Activated CD8-positive, alpha-beta T cell treated with anti-CD3 and anti-CD28 coated beads for 36 hours (primary cell): ENCODE results near the gene HORMAD2. TPM values are rescaled to one million over a fixed set of nuclear protein-coding genes. Genes with fewer than 3 reads are reported as not detected.
A peak's percentile ranks its signal among the peaks of the same experiment; 100 is the strongest.

Source experiments
- ATAC-seq: fragments of 200-7000 bp; cut with Tn5 transposase; one replicate; pipeline ENCODE4 v1.10.0; 2021; ENCODE audit warnings: mild to moderate bottlenecking, moderate library complexity
- CTCF ChIA-PET: fragments of 350-600 bp; sonication (Branson Sonifier 250); formaldehyde crosslinking; loops from one replicate; lab custom pipeline; 2021; ENCODE audit warnings: antibody characterized with exemption; lab: Charles Lee
- POLR2A ChIA-PET: fragments of 350-600 bp; sonication (Branson Sonifier 250); formaldehyde crosslinking; loops from one replicate; lab custom pipeline; 2021; ENCODE audit warnings: antibody characterized with exemption; lab: Charles Lee
- DNase-seq: peaks from one replicate; pipeline ENCODE4 v3.0.0-alpha.2; 2020
- H3K27ac Mint-ChIP-seq: one replicate; pipeline ENCODE4 v1.8.0; 2021; ENCODE audit warnings: mild to moderate bottlenecking, mixed read lengths
- H3K27me3 Mint-ChIP-seq: one replicate; pipeline ENCODE4 v1.8.0; 2021; ENCODE audit warnings: mixed read lengths
- H3K36me3 Mint-ChIP-seq: one replicate; pipeline ENCODE4 v1.8.0; 2021; ENCODE audit warnings: low read depth, mixed read lengths
- H3K4me1 Mint-ChIP-seq: one replicate; pipeline ENCODE4 v1.8.0; 2021; ENCODE audit warnings: low read depth, mixed read lengths
- H3K4me3 Mint-ChIP-seq: one replicate; pipeline ENCODE4 v1.8.0; 2021; ENCODE audit warnings: mild to moderate bottlenecking, moderate library complexity, mixed read lengths
- H3K9me3 Mint-ChIP-seq: one replicate; pipeline ENCODE4 v1.8.0; 2021; ENCODE audit warnings: mixed read lengths
- CTCF ChIP-seq: fragments of 200-600 bp; IDR thresholded peaks from one replicate; pipeline ENCODE4 v1.8.0; 2022; ENCODE audit warnings: antibody characterized with exemption, mild to moderate bottlenecking
- intact Hi-C: fragments of 100-400 bp; cut with micrococcal nuclease; formaldehyde crosslinking; loops from one replicate; pipeline ENCODE4 v1.10.0; 2022
- total RNA-seq, 2 experiments: library from RNA; stranded (reverse); gene quantifications; one replicate each; pipeline ENCODE4 v1.2.3, GENCODE V29; 2021

The HORMAD2 gene
- total RNA-seq, 2 experiments from 2014 or later, result not detected

GRCh38 chr22:30116362-30117117 lies 36.3 kb downstream of the HORMAD2 start:
- Mint-ChIP-seq H3K27ac (no peak overlapping the region), H3K27me3 (peaks cover 6% of the 10 kb centered on the region), H3K4me1 (peaks cover 13% of the 10 kb centered on the region), H3K9me3 (no peaks in the 10 kb centered on the region), H3K4me3 (no peak overlapping the region), H3K36me3 (no peaks in the 10 kb centered on the region)
- TF ChIP-seq CTCF, result no peak
- intact Hi-C loops, result no loop called here
- POLR2A ChIA-PET, result no interaction called here
- DNase-seq (no peak), ATAC-seq (peak; percentile 74)
- CTCF ChIA-PET, result interaction anchor here (1.0 to 5.9 kb wide), 4 partner anchors 9 to 171 kb away, joined by 3 to 61 read pairs (median 6); no protein-coding TSS in a partner anchor

GRCh38 chr22:30117256-30117655 lies 37.0 kb downstream of the HORMAD2 start:
- peaks cover 18% of the 10 kb centered on the region for H3K4me1 Mint-ChIP-seq
- intact Hi-C loops, result no loop called here
- no peak for DNase-seq

GRCh38 chr22:30118291-30118690 lies 38.0 kb downstream of the HORMAD2 start:
- peaks cover 6% of the 10 kb centered on the region for H3K27me3 Mint-ChIP-seq
- no peak for TF ChIP-seq CTCF
- intact Hi-C loops, result no loop called here
- DNase-seq, result no peak
- POLR2A ChIA-PET, result no interaction called here
- no peak overlapping the region for H3K4me3 Mint-ChIP-seq
- H3K4me1 Mint-ChIP-seq, result peaks cover 22% of the 10 kb centered on the region
- CTCF ChIA-PET, result interaction anchor here (2.7 to 5.9 kb wide), 3 partner anchors 11 to 170 kb away, joined by 13 to 61 read pairs (median 19); no protein-coding TSS in a partner anchor
- no peaks in the 10 kb centered on the region for H3K9me3 Mint-ChIP-seq
- H3K27ac Mint-ChIP-seq, result no peak overlapping the region
- no peaks in the 10 kb centered on the region for H3K36me3 Mint-ChIP-seq
- ATAC-seq, result no peak

More at GRCh38 chr22:30117256-30117655, 37.0 kb downstream of the HORMAD2 start:
- ChIA-PET CTCF (interaction anchor here (2.2 to 5.9 kb wide), 2 partner anchors 10 to 139 kb away, joined by 8 to 61 read pairs; no protein-coding TSS in a partner anchor), POLR2A (no interaction called here)
- Mint-ChIP-seq H3K27me3 (peaks cover 6% of the 10 kb centered on the region), H3K27ac (no peak overlapping the region), H3K9me3 (no peaks in the 10 kb centered on the region), H3K4me3 (no peak overlapping the region), H3K36me3 (no peaks in the 10 kb centered on the region)
- ATAC-seq, result no peak
- TF ChIP-seq CTCF, result no peak

- intact Hi-C loops, result no loop called here
- no peak overlapping the region for H3K27ac Mint-ChIP-seq
- ChIA-PET POLR2A (interaction anchor here (0.6 kb wide), 1 partner anchor 9 kb away, joined by 3 read pairs; no protein-coding TSS in a partner anchor), CTCF (interaction anchor here (0.9 to 5.9 kb wide), 7 partner anchors 14 to 139 kb away, joined by 3 to 61 read pairs (median 6); no protein-coding TSS in a partner anchor)
- TF ChIP-seq CTCF, result no peak
- ATAC-seq (peak; percentile 61), DNase-seq (peak; percentile 19)
- peaks cover 1% of the 10 kb centered on the region for H3K36me3 Mint-ChIP-seq
- H3K9me3 Mint-ChIP-seq, result peaks cover 2% of the 10 kb centered on the region
- peaks cover 17% of the 10 kb centered on the region for H3K4me1 Mint-ChIP-seq
- no peak overlapping the region for H3K4me3 Mint-ChIP-seq
- peaks cover 8% of the 10 kb centered on the region for H3K27me3 Mint-ChIP-seq
Measured at GRCh38 chr22:30121960-30122359, 41.7 kb downstream of the HORMAD2 start.

GRCh38 chr22:30123463-30123862 lies 43.2 kb downstream of the HORMAD2 start:
- TF ChIP-seq CTCF, result no peak
- Mint-ChIP-seq H3K36me3 (peaks cover 1% of the 10 kb centered on the region), H3K27me3 (peaks cover 8% of the 10 kb centered on the region), H3K9me3 (peaks cover 2% of the 10 kb centered on the region), H3K4me1 (peaks cover 14% of the 10 kb centered on the region), H3K4me3 (no peak overlapping the region), H3K27ac (no peak overlapping the region)
- intact Hi-C loops, result no loop called here
- POLR2A ChIA-PET, result no interaction called here
- DNase-seq (no peak), ATAC-seq (no peak)
- CTCF ChIA-PET, result interaction anchor here (1.0 to 2.5 kb wide), 4 partner anchors 15 to 164 kb away, joined by 3 to 6 read pairs (median 4); no protein-coding TSS in a partner anchor
